22Rv1 (cell line): ENCODE measurements around the gene NIBAN1.
A peak's percentile ranks its signal among the peaks of the same experiment; 100 is the strongest.

Experiments
- ZFX ChIP-seq: fragments of 450-650 bp; IDR thresholded peaks from 2 replicates; pipeline ENCODE4 v1.6.1; 2017; ENCODE audit warnings: antibody characterized with exemption, borderline replicate concordance
- TF ChIP-seq, protein P1 (sequence below): fragments of 450-650 bp; IDR thresholded peaks from 2 replicates; pipeline ENCODE4 v1.5.1; 2017; ENCODE audit warnings: mild to moderate bottlenecking

DNA sequence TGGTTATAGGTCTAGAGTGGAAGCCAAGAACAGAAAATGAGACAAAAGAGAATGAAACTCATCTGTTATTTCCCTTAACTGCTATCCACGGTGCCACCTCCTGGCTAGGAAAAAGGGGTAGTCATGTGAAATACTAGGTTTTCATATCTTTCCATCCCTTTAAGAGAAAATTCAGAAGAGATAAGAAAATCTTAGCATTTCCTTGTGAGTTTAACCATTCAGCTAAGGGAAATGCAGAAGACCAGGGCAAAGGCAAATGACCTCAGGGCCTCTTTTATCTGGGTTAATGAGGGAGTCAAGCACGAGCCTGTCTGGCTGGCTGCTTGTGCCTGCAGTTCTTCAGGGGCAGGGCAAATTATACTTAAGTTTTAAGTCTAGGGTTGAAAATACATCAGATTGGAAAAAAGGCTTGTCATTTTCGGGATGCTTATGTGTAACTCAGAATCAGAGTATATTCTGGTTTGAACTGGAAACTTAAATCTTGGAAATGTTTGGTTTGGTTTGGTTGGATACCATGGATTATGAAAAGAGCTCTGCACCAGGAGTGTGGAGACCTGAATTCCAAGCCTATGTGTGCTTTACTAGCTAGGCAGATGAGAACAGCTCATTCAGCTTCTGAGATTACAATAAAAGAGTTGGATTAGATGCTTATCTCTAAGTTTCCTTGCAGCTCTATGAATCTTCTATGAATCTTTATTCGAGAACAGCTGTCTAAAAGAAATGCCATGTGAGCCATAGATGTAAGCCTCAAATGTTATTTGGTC lies 19.9 kb downstream of the NIBAN1 start:
- TF ChIP-seq, protein P1, sequence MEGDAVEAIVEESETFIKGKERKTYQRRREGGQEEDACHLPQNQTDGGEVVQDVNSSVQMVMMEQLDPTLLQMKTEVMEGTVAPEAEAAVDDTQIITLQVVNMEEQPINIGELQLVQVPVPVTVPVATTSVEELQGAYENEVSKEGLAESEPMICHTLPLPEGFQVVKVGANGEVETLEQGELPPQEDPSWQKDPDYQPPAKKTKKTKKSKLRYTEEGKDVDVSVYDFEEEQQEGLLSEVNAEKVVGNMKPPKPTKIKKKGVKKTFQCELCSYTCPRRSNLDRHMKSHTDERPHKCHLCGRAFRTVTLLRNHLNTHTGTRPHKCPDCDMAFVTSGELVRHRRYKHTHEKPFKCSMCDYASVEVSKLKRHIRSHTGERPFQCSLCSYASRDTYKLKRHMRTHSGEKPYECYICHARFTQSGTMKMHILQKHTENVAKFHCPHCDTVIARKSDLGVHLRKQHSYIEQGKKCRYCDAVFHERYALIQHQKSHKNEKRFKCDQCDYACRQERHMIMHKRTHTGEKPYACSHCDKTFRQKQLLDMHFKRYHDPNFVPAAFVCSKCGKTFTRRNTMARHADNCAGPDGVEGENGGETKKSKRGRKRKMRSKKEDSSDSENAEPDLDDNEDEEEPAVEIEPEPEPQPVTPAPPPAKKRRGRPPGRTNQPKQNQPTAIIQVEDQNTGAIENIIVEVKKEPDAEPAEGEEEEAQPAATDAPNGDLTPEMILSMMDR: peak; percentile 14; the same call in 1 of the 2 replicates
- TF ChIP-seq ZFX: no peak
